ENCODE results near the gene MTUS2.

DNA sequence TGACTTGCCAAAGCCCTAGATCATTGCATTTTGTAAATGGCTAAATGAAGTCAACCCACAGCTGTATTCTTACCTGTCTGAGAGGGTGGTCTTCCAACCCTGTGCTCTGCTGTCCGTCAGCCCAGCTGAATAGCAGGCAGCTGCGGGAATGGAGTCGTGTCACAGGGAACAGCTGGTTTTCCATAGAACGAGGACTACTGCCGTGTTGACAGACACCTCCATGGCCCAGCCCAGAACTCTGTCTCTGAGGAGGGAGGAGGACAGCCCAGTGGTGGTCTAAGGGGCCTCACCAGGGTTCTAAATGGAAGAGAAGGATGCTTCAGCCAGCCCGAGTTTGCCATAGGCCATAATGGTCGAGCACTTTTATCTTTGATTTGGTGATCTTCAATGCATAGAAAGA, 664.7 kb downstream of the MTUS2 start:
- TF ChIP-seq, protein P1, sequence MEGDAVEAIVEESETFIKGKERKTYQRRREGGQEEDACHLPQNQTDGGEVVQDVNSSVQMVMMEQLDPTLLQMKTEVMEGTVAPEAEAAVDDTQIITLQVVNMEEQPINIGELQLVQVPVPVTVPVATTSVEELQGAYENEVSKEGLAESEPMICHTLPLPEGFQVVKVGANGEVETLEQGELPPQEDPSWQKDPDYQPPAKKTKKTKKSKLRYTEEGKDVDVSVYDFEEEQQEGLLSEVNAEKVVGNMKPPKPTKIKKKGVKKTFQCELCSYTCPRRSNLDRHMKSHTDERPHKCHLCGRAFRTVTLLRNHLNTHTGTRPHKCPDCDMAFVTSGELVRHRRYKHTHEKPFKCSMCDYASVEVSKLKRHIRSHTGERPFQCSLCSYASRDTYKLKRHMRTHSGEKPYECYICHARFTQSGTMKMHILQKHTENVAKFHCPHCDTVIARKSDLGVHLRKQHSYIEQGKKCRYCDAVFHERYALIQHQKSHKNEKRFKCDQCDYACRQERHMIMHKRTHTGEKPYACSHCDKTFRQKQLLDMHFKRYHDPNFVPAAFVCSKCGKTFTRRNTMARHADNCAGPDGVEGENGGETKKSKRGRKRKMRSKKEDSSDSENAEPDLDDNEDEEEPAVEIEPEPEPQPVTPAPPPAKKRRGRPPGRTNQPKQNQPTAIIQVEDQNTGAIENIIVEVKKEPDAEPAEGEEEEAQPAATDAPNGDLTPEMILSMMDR (IDR thresholded peaks at IDR 0.05; ENCODE audit: insufficient read depth, low read length, poor library complexity, severe bottlenecking): no peak
- TF ChIP-seq EZH2phosphoT487 (conservative IDR thresholded peaks at IDR 0.05; ENCODE audit: low read length): no peak

Data from SU-DHL-6 (cell line).